ENCODE data around the gene ENTPD2.
A peak's percentile ranks its signal among the peaks of the same experiment; 100 is the strongest.
"Not testable (repeated sequence)": the region's sequence is repeated elsewhere in the genome, so short reads cannot be mapped to it uniquely, and the experiment has no call there.

ENTPD2 gene

GRCh38 chr9:137065336-137065967, 11.6 kb upstream of the ENTPD2 start:
- no peak for DNase-seq (ENCODE audit: low spot score)

- DNase-seq (ENCODE audit: low spot score), result no peak
These were observed 11.0 kb upstream of the ENTPD2 start for GRCh38 chr9:137064880-137065164.

GRCh38 chr9:137064027-137064879, 10.4 kb upstream of the ENTPD2 start:
- peak; percentile 49 for DNase-seq (ENCODE audit: low spot score)

GRCh38 chr9:137063311-137064026, 9.6 kb upstream of the ENTPD2 start:
- no peak for DNase-seq (ENCODE audit: low spot score)

GRCh38 chr9:137062798-137063197, 8.9 kb upstream of the ENTPD2 start:
- not testable (repeated sequence) for DNase-seq (ENCODE audit: low spot score)

- no peak for DNase-seq (ENCODE audit: low spot score)
These were observed 8.5 kb upstream of the ENTPD2 start for GRCh38 chr9:137062384-137062783.

- DNase-seq (ENCODE audit: low spot score), result no peak
These were observed 4.8 kb upstream of the ENTPD2 start for GRCh38 chr9:137058521-137059234.

- DNase-seq (ENCODE audit: low spot score), result no peak
These were observed 3.7 kb upstream of the ENTPD2 start for GRCh38 chr9:137057545-137057944.

GRCh38 chr9:137056739-137057415, 3.0 kb upstream of the ENTPD2 start:
- DNase-seq (ENCODE audit: low spot score), result no peak

GRCh38 chr9:137055385-137056364, 1.8 kb upstream of the ENTPD2 start:
- no peak for DNase-seq (ENCODE audit: low spot score)

- no peak for DNase-seq (ENCODE audit: low spot score)
These were observed 1.1 kb upstream of the ENTPD2 start for GRCh38 chr9:137054932-137055384.

- DNase-seq (ENCODE audit: low spot score), result no peak
These were observed 590 bp downstream of the ENTPD2 start for GRCh38 chr9:137052998-137053943.

GRCh38 chr9:137052293-137052692, 1.6 kb downstream of the ENTPD2 start:
- no peak for DNase-seq (ENCODE audit: low spot score)

GRCh38 chr9:137051145-137051724, 2.6 kb downstream of the ENTPD2 start:
- DNase-seq (ENCODE audit: low spot score), result no peak

GRCh38 chr9:137050570-137050969, 3.3 kb downstream of the ENTPD2 start:
- no peak for DNase-seq (ENCODE audit: low spot score)

GRCh38 chr9:137049544-137050449, 4.1 kb downstream of the ENTPD2 start:
- DNase-seq (ENCODE audit: low spot score), result peak; percentile 60

Data from SK-N-DZ (cell line).